ENCODE measurements around the gene EHBP1L1. TPM values are rescaled to one million over a fixed set of nuclear protein-coding genes. Genes with fewer than 3 reads are reported as not detected.

EHBP1L1 gene
- total and polyA plus RNA-seq, 4 experiments from 2014 or later, result 8.9 to 154 (median 87.9) TPM

GRCh38 chr11:65612691-65613090, 36.8 kb downstream of the EHBP1L1 start:
- CTCF ChIA-PET (ENCODE audit: partially characterized antibody), result interaction anchor here (0.5 to 1.8 kb wide), 9 partner anchors 16 to 272 kb away, joined by 3 to 13 read pairs (median 4); partner anchors contain the start of gene SIPA1
- H3K27me3 Mint-ChIP-seq, result no peaks in the 10 kb centered on the region
- intact Hi-C loops (cut with micrococcal nuclease), result no loop called here
- peaks cover 30 to 83% (median 53%) of the 10 kb centered on the region in 4 donors for H3K4me1 Mint-ChIP-seq
- peak overlapping the region; percentile 89 to 97 (median 93) for H3K27ac Mint-ChIP-seq
- Histone ChIP-seq H3K27ac (ENCODE audit: low read depth, low read length) (peak overlapping the region; percentile 96), H3K9me3 (ENCODE audit: control insufficient read depth in 1 of 2, low read length in 2 of 2) (no peaks in the 10 kb centered on the region), H3K36me3 (ENCODE audit: insufficient read depth, low read length) (peaks cover 8% of the 10 kb centered on the region), H3K4me1 (ENCODE audit: insufficient read depth, low read length) (peaks cover 55% of the 10 kb centered on the region), H3K4me3 (ENCODE audit: low read length in 2 of 2) (peak overlapping the region; percentile 74 to 96), H3K27me3 (ENCODE audit: insufficient read depth, low read length) (no peaks in the 10 kb centered on the region)
- no peaks in the 10 kb centered on the region for H3K9me3 Mint-ChIP-seq
- no peak for DNase-seq
- peak overlapping the region; percentile 84 to 99 (median 95) for H3K4me3 Mint-ChIP-seq
- POLR2A ChIA-PET (ENCODE audit: partially characterized antibody), result interaction anchor here (0.7 to 8.1 kb wide), 15 partner anchors 10 to 277 kb away, joined by 3 to 113 read pairs (median 26); partner anchors contain the start of genes CCDC85B, CFL1, EHBP1L1 and FAM89B
- peaks cover 23 to 58% of the 10 kb centered on the region in 2 donors for H3K36me3 Mint-ChIP-seq

DNA sequence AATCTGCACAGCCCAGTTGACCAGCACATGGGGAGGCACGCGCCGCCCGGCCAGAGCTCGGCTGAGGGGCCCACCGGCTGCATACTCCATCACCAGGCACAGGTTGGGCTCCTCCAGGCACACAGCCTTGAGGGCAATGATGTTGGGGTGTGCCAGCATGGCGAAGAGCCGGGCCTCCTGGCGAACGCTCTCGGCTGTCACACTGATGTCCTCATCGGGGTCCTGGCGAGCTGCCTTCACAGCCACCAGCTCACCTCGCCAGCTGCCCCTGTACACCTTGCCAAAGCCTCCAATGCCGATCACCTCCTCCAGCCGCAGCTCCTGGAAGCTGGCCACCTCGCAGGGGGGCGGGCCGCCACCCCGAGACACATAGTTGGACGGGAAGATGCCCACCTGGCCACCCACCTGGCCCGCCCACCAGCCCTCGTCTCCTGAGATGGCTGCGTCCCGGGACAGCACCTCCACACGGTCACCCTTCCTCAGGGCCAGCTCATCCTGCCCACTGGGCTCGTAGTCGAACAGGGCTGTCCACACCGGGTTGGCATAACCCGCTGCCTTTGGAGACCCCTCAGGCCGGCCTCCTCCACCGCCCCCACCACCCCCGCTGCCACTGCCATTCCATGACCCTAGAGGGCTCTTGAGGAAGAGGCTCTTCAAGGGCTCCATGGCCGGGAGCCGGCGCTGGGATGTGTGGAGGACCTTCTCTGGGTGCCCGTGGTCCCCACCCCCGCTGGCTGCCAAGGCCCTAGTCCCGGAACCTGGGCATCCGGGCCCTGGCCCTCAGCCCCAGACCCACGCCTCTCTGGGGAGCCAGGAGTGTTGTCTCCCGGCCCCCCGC, 37.5 kb downstream of the EHBP1L1 start:
- peaks cover 30 to 78% (median 55%) of the 10 kb centered on the region in 4 donors for H3K4me1 Mint-ChIP-seq
- ChIA-PET CTCF (ENCODE audit: partially characterized antibody) (interaction anchor here (0.9 to 1.8 kb wide), 8 partner anchors 17 to 271 kb away, joined by 3 to 13 read pairs (median 4); partner anchors contain the start of gene SIPA1), POLR2A (ENCODE audit: partially characterized antibody) (interaction anchor here (1.0 to 8.1 kb wide), 14 partner anchors 18 to 276 kb away, joined by 3 to 113 read pairs (median 36); partner anchors contain the start of genes CCDC85B, CFL1, EHBP1L1 and FAM89B)
- H3K36me3 ChIP-seq (ENCODE audit: insufficient read depth, low read length), result peaks cover 14% of the 10 kb centered on the region
- peak overlapping the region; percentile 84 to 99 (median 95) for H3K4me3 Mint-ChIP-seq
- H3K9me3 ChIP-seq (ENCODE audit: control insufficient read depth in 1 of 2, low read length in 2 of 2), result no peaks in the 10 kb centered on the region
- no peaks in the 10 kb centered on the region for H3K27me3 Mint-ChIP-seq
- H3K4me1 ChIP-seq (ENCODE audit: insufficient read depth, low read length), result peaks cover 55% of the 10 kb centered on the region
- peaks cover 19 to 51% of the 10 kb centered on the region in 2 donors for H3K36me3 Mint-ChIP-seq
- no peaks in the 10 kb centered on the region for H3K27me3 ChIP-seq (ENCODE audit: insufficient read depth, low read length)
- H3K27ac Mint-ChIP-seq, result peak overlapping the region; percentile 73 to 97 (median 89)
- no peaks in the 10 kb centered on the region for H3K9me3 Mint-ChIP-seq
- DNase-seq, result peak in 1 of 5 donors; percentile 12
- peak overlapping the region; percentile 96 for H3K27ac ChIP-seq (ENCODE audit: low read depth, low read length)
- H3K4me3 ChIP-seq (ENCODE audit: low read length in 2 of 2), result peak overlapping the region; percentile 74 to 96
- intact Hi-C loops (cut with micrococcal nuclease), result no loop called here

DNA sequence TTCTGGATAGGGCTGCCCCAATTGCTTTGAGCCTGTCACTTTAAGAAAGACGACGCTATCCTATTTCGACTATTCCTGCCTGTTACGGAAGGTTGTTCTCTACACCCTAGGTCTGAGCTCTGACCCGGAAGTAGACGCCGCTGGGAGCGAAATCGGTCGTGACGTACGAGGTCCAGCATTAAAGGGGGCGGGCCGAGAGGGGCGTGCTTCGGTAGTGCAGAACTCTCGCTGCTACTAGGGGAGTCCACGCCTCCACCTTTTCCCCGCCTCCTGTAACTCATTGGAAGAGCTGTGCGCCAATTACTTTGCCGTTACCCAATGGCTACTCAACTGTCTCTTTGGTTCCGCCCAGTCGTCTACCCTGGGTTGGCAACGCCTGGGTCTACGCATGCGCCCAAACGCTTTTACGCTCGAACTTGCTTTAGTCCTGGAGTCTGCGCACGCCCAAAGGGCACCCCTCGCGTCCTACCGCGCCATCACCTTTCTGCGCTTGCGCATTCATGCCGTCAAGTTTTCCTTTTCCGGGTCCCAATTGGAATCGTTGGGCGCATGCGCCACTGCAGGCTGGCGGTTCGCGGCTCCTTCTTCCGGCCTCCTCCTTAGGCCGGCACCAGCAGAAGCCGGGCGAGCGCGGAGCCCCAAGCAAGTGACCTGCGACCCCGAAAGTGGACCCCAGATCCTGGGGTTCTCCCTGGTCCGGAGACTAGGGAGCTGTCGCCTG, 39.5 kb downstream of the EHBP1L1 start, which contains the start of gene PCNX3:
TSS of gene PCNX3 (plus strand) at position 548 of the 721 bp plus-strand sequence. CDS start 536 bp downstream, outside the sequence.
- Mint-ChIP-seq H3K27ac (peak within 1 kb of the TSS; percentile 90 to 100 (median 99)), H3K4me3 (peak within 1 kb of the TSS; percentile 95 to 99 (median 96)), H3K27me3 (no peaks in the 10 kb centered on the region), H3K36me3 (peaks cover 14 to 42% of the 10 kb centered on the region in 2 donors), H3K4me1 (peaks cover 23 to 59% (median 46%) of the 10 kb centered on the region in 4 donors), H3K9me3 (no peaks in the 10 kb centered on the region)
- Histone ChIP-seq H3K27ac (ENCODE audit: low read depth, low read length) (peak within 1 kb of the TSS; percentile 96), H3K27me3 (ENCODE audit: insufficient read depth, low read length) (no peaks in the 10 kb centered on the region), H3K9me3 (ENCODE audit: control insufficient read depth in 1 of 2, low read length in 2 of 2) (no peaks in the 10 kb centered on the region), H3K4me1 (ENCODE audit: insufficient read depth, low read length) (peaks cover 46% of the 10 kb centered on the region), H3K4me3 (ENCODE audit: low read length in 2 of 2) (peak within 1 kb of the TSS; percentile 74 to 96), H3K36me3 (ENCODE audit: insufficient read depth, low read length) (peaks cover 33% of the 10 kb centered on the region)
- ChIA-PET POLR2A (ENCODE audit: partially characterized antibody) (interaction anchor here (0.6 to 8.1 kb wide), 57 partner anchors 11 to 1821 kb away, joined by 3 to 113 read pairs (median 5); partner anchors contain the start of genes BANF1, CCDC85B, CFL1 and DPF2), CTCF (ENCODE audit: partially characterized antibody) (interaction anchor here (0.7 to 2.3 kb wide), 18 partner anchors 10 to 272 kb away, joined by 3 to 14 read pairs (median 4); partner anchors contain the start of genes EHBP1L1, FAM89B, KAT5 and ZNRD2)
- intact Hi-C loops (cut with micrococcal nuclease), result loop anchor here (1.0 to 5.0 kb wide), 12 partner anchors 23 to 498 kb away; partner anchors contain the start of genes BANF1, CFL1, EIF1AD and KAT5
- peak; percentile 100 for DNase-seq

DNA sequence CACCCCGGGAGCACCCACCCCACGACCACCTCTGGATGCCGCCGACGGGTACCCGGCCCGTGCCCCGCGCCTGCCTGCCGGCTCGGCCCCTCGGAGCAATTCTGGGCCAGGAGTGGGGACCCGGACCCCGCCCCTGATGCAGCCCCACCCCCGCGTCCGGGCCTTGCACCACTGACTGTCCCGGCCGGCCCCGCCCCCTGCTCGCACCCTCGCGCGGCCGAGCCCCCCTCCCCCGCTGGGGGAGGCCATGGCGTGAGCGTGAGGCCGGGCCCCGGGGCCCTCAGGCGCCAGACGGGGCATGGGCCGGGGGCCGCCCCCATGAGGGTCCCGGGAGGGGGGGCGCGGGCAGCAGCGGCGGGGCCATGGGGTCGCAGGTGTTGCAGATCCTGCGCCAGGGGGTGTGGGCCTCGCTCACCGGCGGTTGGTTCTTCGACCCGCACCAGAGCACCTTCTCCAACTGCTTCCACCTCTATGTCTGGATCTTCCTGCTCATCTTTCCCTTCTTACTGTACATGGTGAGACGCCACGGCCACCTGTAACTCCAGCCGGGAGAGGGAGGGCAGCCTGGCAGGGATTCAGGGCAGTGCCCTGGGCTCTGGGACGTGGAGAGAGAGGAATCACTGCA, 40.2 kb downstream of the EHBP1L1 start:
- Histone ChIP-seq H3K36me3 (ENCODE audit: insufficient read depth, low read length) (peaks cover 40% of the 10 kb centered on the region), H3K4me3 (ENCODE audit: low read length in 2 of 2) (peak overlapping the region; percentile 47 to 57), H3K27ac (ENCODE audit: low read depth, low read length) (peak overlapping the region; percentile 96), H3K9me3 (ENCODE audit: control insufficient read depth in 1 of 2, low read length in 2 of 2) (no peaks in the 10 kb centered on the region), H3K4me1 (ENCODE audit: insufficient read depth, low read length) (peaks cover 39% of the 10 kb centered on the region), H3K27me3 (ENCODE audit: insufficient read depth, low read length) (no peaks in the 10 kb centered on the region)
- no peaks in the 10 kb centered on the region for H3K9me3 Mint-ChIP-seq
- peaks cover 20 to 52% (median 41%) of the 10 kb centered on the region in 4 donors for H3K4me1 Mint-ChIP-seq
- H3K27me3 Mint-ChIP-seq, result no peaks in the 10 kb centered on the region
- intact Hi-C loops (cut with micrococcal nuclease), result loop anchor here (1.0 to 5.0 kb wide), 12 partner anchors 22 to 499 kb away; partner anchors contain the start of genes BANF1, CFL1, EIF1AD and KAT5
- ChIA-PET CTCF (ENCODE audit: partially characterized antibody) (interaction anchor here (0.8 to 2.3 kb wide), 7 partner anchors 10 to 96 kb away, joined by 3 to 14 read pairs (median 6); partner anchors contain the start of genes FAM89B and KAT5), POLR2A (ENCODE audit: partially characterized antibody) (interaction anchor here (0.7 to 8.1 kb wide), 38 partner anchors 9 to 1821 kb away, joined by 3 to 113 read pairs (median 10); partner anchors contain the start of genes BANF1, CCDC85B, CFL1 and DPF2)
- peaks cover 14 to 40% of the 10 kb centered on the region in 2 donors for H3K36me3 Mint-ChIP-seq
- no peak for DNase-seq
- H3K4me3 Mint-ChIP-seq, result peak overlapping the region; percentile 95 to 99 (median 96)
- peak overlapping the region; percentile 90 to 100 (median 99) for H3K27ac Mint-ChIP-seq

GRCh38 chr11:65616575-65617001, 40.7 kb downstream of the EHBP1L1 start:
- Histone ChIP-seq H3K27me3 (ENCODE audit: insufficient read depth, low read length) (no peaks in the 10 kb centered on the region), H3K36me3 (ENCODE audit: insufficient read depth, low read length) (peaks cover 45% of the 10 kb centered on the region), H3K4me1 (ENCODE audit: insufficient read depth, low read length) (peaks cover 34% of the 10 kb centered on the region), H3K9me3 (ENCODE audit: control insufficient read depth in 1 of 2, low read length in 2 of 2) (no peaks in the 10 kb centered on the region), H3K4me3 (ENCODE audit: low read length in 2 of 2) (peak overlapping the region; percentile 44 to 57), H3K27ac (ENCODE audit: low read depth, low read length) (peak overlapping the region; percentile 96)
- H3K36me3 Mint-ChIP-seq, result peaks cover 14 to 43% of the 10 kb centered on the region in 2 donors
- peak in 1 of 5 donors; percentile 62 for DNase-seq
- no peaks in the 10 kb centered on the region for H3K9me3 Mint-ChIP-seq
- H3K4me1 Mint-ChIP-seq, result peaks cover 19 to 49% (median 37%) of the 10 kb centered on the region in 4 donors
- H3K27me3 Mint-ChIP-seq, result no peaks in the 10 kb centered on the region
- peak overlapping the region; percentile 92 to 97 (median 95) for H3K4me3 Mint-ChIP-seq
- POLR2A ChIA-PET (ENCODE audit: partially characterized antibody), result interaction anchor here (0.6 to 8.1 kb wide), 12 partner anchors 8 to 242 kb away, joined by 3 to 113 read pairs (median 18); partner anchors contain the start of genes CFL1, KAT5, MUS81 and NEAT1
- peak overlapping the region; percentile 79 to 98 (median 94) for H3K27ac Mint-ChIP-seq
- intact Hi-C loops (cut with micrococcal nuclease), result loop anchor here (5.0 kb wide), 1 partner anchor 96 kb away; the partner anchor contains the start of gene KAT5
- CTCF ChIA-PET (ENCODE audit: partially characterized antibody), result interaction anchor here (1.2 to 2.0 kb wide), 3 partner anchors 9 to 95 kb away, joined by 3 to 9 read pairs (median 4); partner anchors contain the start of gene KAT5

Measured in CD4-positive, alpha-beta memory T cell (primary cell).